GM21737 (cell line): Measurements from ENCODE around the gene EFTUD2.
"Not testable (repeated sequence)": the region's sequence is repeated elsewhere in the genome, so short reads cannot be mapped to it uniquely, and the experiment has no call there.

Source experiments
- ATAC-seq: cut with Tn5 transposase; IDR thresholded peaks from one replicate; pipeline ENCODE4 v1.9.1; 2021; ENCODE audit warnings: mild to moderate bottlenecking, moderate library complexity; ENCODE audit not compliant: unreplicated experiment

EFTUD2 gene

GRCh38 chr17:44850612-44851011, 48.6 kb downstream of the EFTUD2 start:
- ATAC-seq, result no peak

- no peak for ATAC-seq
Measured at GRCh38 chr17:44850025-44850424, 49.2 kb downstream of the EFTUD2 start.

DNA sequence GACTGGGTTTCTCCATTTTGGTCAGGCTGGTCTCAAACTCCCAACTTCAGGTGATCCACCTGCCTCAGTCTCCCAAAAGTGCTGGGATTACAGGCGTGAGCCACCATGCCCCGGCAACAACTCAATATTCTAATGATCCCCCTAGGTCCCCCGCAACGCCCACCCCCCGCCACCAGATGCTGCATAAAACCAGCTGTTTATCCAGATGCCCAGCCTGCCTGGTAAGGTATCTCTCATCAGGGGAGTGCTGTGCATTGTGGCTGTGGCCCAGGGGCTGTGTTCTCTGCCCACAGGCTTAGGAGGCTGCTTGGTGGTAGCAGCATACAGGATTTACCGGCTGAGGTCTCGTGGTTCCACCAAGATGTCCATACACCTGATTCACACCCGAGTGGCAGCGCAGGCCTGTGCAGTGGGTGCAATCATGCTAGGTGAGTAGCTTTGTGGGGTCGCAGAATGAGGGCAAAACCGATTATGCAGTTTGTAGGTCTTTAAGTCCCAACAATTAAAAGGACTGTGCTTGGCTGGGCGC, 50.2 kb downstream of the EFTUD2 start:
- no peak for ATAC-seq

DNA sequence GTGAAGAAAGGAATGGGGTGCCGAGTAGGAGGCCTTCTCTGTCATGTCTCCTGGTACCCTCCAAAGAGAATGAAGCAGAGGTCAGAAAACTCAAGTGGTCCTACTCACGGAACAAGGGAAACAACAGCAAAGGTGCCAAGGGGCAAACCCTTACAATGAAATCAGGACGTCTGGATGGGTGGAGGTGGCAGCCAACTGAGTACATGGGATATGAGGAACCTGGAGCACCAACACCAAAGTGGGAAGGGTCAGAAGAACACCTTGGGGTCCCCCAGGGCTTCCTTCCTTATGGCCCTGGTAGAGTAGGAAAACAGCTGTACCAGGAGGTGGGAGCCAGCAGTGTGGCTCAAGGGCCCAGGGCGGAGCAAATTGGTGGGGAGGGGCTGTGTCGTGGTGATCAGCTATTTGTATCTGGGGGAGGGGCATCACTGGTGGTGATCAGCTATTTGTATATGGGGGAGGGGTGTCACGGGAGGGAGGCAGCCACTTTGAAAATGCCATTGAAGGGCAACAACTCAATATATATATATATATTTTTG, 50.9 kb downstream of the EFTUD2 start:
- no peak for ATAC-seq

- ATAC-seq, result no peak
Measured at GRCh38 chr17:44847586-44847985, 51.7 kb downstream of the EFTUD2 start, which contains the start of gene HIGD1B. Gene HIGD1B, plus strand, starts transcription at chr17:44847883. Its CDS starts 270 bp downstream, at chr17:44848153.

DNA sequence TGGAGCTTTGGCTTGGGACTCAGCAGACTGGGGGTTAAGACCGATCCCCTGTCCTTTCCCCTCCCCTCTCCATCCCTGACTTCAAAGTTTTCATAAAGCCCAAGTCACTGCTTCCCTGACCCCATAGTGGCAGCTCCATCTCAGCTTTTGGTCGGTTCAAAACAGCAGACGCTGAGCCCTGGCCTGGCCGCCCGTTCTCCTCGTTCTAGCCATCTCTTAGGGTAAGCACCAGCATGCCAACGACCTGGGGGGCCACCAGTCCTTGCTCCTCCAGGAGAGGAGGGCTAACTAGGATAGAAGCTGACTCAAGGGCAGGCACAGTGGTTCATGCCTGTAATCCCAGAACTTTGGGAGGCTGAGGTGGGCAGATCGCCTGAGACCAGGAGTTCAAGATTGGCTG, 53.0 kb downstream of the EFTUD2 start:
- ATAC-seq, result no peak

DNA sequence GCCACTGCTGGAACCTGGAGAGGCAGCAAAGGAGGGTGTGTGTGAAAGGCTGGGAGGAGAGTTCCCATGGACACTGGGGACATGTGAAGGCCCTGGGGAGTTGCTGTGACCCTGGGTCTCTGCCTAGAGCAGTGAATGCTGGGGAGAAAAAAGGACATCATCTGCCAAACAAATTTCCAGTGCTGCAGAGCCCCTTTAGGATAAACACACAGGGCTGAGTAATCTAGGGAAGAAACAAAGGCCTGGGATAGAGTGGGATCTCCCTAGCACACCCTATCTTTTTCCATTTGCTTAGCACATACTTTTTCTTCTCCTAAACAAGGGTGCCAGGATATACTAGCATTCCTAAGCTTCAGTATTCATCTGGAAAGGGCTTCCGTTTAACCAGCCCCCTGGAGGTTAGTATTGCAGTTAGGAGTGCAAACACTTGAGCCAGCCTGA, 54.8 kb downstream of the EFTUD2 start:
- no peak for ATAC-seq

DNA sequence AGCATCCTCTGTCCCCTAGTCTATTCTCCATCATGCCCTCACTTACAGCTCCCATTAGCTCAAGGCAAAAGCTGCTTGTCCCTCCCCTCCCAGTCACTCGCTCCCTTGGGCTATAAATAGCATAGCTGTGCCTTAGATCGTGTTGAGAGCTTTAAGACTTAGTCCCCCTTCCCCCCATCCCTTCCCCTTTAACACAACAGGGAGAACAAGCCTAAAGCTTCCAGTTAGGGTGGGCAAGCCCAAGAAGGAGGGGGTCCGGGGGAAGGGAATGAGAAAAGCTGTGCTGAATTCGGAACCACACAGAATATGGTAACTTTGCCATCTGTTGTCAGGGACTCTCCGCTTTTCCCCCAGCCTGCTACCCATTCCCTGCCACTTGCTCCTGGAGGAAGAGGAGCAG, 56.5 kb downstream of the EFTUD2 start:
- no peak for ATAC-seq

DNA sequence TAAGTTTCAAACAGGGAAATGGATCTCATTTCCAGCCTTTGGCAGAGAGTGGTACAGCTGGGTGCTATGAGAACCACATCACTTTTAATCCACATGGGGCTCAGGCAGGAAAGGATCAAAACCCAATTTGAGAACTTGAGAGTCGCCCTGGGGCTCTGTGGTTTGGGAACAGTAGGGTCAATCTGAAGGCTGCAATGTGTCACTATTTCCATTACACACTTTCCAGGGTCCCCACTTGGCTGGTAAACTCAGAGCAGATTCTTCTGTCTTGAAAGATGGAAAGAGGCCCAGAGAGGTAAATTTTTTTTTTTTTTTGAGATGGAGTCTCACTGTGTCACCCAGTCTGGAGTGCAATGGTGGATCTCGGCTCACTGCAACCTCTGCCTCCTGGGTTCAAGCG, 58.3 kb downstream of the EFTUD2 start:
- ATAC-seq, result no peak

GRCh38 chr17:44840274-44840673, 59.0 kb downstream of the EFTUD2 start:
- no peak for ATAC-seq

GRCh38 chr17:44837196-44837595, 62.0 kb downstream of the EFTUD2 start:
- ATAC-seq, result no peak

- no peak for ATAC-seq
Measured at GRCh38 chr17:44832805-44833204, 66.4 kb downstream of the EFTUD2 start.

GRCh38 chr17:44831371-44831770, 67.9 kb downstream of the EFTUD2 start:
- ATAC-seq, result no peak

DNA sequence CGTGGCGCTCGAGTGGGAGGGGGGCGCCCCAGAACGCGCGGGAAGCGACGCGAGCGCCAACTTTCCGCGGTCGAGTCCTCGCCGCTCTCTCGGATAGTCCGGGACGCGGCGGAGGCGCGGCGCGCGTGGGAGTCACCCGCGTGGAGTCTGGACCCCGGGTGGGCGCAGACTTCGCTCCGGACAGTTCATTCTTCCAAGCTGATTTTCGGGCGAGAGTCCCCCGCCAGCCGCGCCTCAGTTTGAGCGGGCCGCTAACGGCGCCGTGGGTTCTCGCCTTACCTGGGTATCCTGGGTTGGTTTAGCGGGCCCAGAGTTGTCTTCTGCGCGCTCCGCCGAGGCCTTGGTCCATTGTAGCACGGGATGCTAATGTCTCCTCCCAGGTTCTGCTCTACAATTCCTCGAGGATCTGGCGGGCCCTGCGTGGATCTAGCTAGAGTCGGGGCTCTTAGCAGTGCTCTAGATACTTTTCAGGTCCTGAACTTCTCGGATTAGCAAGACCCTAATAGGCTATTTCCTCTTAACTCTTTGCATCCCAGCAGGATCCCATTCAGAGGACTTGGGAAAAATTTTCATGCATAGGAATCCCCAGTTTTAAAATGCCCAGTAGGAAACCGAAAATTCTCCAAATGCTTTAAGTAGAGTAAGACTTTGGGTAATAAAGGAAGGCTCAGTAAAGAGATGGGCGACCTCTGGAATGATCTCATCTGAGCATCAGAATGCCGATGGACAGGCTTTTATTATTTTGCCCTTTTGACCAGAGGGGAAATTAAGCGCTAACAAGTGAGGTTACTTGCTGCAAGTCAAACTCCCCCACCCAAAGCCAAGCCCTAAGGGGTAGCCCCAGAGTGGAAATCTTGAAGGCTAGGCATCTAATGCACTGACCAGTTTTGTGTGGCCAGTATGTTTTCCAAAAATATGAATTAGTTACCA, 68.6 kb downstream of the EFTUD2 start:
- ATAC-seq, result no peak

DNA sequence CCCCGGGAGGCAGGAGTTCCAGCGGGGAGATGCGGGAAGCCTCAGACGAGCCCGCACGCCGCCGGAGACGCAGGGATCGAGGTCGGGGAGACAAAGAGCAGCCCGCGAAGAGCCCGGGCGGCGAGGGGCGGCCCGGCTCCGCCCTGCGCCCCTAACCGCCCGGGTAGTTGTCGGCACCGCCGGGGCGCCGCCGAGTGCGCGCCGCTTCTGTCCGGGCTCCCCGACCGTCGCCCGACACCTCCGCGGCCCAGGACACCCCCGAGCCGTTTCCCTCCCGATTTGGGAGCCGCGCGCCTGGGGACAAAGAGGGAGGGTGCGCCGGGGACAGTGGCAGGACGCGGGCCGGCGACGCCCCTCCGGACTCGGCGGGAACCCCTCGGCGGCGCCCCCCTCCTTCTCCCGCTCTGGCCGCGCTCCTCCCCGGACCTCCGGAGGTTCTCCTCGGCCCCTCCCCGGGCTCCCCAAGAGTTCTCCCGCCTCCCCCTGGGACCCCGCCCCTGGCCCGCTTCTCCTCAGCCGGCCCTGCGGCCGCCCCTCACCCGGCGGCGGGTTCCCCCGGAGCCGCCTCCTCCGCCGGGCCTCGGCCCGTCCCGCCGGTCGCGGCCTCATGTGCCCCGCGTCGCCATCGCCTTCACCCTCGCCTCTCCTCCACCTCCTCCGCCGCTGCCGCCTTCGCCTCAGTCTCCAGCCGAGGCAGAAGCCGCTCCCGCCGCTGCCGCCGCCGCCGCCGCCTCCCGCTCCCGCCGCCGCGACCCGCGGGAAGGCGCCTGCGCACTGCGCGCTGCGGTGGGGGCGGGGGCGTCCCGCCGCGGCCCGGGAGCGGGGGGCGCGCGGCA, 69.5 kb downstream of the EFTUD2 start, which contains the start of gene GJC1:
TSS of gene GJC1 (minus strand) at position 765 of the 836 bp plus-strand sequence. CDS start 24,470 bp downstream, outside the sequence.
- no peak for ATAC-seq

- ATAC-seq, result no peak
Measured at GRCh38 chr17:44828919-44829522, 70.2 kb downstream of the EFTUD2 start.

- no peak for ATAC-seq
Measured at GRCh38 chr17:44827863-44828262, 71.4 kb downstream of the EFTUD2 start.

- no peak for ATAC-seq
Measured at GRCh38 chr17:44826123-44826790, 73.0 kb downstream of the EFTUD2 start.

DNA sequence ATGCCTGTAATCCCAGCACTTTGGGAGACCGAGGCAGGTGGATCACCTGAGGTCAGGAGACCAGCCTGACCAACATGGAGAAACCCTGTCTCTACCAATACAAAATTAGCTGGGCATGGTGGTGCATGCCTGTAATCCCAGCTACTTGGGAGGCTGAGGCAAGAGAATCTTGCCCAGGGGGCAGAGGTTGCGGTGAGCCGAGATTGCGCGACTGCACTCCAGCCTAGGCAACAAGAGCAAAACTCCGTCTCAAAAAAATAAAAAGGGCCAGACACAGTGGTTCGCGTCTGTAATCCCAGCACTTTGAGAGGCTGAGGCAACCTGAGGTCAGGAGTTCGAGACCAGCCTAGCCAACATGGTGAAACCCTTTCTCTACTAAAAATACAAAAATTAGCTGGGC, 74.0 kb downstream of the EFTUD2 start:
- not testable (repeated sequence) for ATAC-seq

DNA sequence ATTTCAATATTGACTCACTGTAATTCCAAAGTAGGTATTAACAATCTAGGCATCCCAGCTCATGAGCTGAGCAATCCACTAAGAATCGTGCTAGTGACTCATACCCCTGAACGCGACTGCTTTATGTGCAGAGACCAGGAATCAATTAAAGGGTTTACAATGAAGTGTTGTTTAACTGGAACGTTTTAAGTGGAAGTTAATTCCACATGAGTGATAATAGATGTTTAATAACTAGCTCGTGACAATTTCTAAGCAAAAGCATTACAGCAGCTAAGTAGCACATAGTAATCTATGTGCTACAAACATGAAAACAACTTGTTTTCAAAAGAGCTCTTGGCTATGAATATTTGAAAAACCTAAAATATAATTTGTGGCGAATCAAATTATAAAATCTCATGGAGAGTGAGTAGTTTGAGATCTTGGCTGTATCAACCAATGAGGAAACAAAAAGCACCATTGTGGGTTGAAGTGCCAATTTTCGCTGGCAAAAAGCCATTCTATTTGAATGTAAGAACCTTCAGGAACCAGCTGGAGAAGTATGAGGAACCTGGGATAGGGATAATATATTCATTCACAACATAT, 78.5 kb downstream of the EFTUD2 start:
- ATAC-seq, result no peak
